GM19043 (cell line): ENCODE data around the gene CCDC191.

Source experiments
- ATAC-seq: cut with Tn5 transposase; IDR thresholded peaks from one replicate; pipeline ENCODE4 v1.9.1; 2021; ENCODE audit warnings: low read depth; ENCODE audit not compliant: unreplicated experiment

Gene CCDC191

DNA sequence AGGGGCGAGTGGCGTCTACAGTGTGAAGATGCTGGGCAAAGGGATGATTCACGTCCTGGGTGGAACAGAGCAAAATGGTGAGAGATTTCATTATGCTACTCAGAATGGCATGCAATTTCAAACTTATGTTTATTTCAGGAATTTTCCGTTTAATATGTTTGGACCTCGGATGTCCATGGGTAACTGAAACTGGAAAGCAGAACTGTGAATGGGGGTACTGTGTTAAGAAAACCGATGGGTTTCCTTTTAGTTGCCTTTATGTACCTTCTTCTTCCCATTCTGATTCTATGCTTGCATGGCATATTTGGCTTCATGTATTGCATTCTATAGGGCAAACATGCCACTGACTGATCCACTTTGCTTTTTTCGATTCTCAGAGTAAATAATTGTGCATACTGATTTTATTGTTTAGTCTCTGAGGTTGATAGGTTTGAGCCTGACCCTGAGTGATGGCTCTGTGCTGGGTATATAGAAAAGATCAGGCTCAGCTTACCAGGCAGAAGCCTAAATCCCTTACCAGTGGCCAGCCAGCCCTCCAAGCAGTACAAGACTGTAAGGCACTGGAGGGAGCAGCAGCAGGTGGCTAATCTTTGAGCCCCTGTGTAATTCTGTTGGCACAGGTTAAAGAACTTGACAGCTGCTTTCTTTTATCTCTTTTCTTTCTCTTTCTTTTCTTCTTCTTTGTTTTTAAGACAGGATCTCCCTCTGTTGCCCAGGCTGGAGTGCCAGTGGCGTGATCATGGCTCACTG is 4.8 kb upstream of the CCDC191 start:
- ATAC-seq: no peak

DNA sequence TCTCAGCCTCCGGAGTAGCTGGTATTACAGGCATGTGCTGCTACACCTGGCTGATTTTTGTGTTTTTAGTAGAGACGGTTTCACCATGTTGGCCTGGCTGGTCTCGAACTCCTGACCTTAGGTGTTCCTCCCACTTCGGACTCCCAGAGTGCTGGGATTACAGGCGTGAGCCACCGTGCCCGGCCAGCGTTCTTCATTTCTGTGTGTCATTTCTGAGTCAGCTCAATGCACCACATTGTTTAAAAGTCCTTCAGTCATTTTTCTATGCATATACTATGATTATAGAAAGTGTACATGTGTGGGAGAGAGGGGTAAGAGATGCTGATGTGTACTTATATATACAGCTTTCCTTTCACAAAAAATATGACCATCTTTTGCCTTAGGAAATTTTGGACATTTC is 2.3 kb upstream of the CCDC191 start:
- no peak for ATAC-seq

DNA sequence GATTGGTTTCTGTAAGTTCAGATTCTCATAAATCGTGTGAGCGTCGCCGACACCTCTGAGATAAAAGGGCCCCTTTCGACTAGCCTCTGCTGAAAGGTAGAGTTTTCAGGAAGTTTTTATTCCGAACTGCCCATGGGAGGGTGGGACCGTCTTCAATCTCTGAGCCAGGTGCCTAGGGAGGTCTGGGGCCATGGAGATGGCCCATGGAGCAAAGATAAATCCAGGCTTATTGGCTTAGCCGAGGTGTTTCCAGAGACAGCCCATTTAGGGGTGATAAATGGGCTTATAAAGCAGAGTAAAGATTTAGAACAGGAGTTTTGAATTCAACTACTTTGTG is 653 bp upstream of the CCDC191 start:
- ATAC-seq: peak; percentile 3

DNA sequence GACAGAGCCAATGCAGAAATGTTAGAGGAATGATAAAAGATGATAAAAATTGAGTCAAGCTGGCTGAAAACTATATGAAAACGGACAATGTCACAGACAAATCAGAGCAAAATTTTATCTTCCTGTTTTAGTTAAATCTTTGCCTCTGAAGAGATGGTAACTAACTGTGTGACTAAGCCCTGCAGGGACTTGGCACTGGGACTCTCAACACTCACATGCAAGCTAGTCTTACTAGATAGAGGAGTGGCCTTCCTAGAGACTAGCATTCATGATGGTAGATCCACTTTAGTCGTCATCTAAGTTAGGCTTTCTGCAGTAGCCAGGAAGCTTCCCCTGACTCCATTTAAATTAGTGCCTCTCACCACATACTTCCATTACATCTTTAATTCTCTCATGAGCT is 4.1 kb downstream of the CCDC191 start:
- no peak for ATAC-seq

DNA sequence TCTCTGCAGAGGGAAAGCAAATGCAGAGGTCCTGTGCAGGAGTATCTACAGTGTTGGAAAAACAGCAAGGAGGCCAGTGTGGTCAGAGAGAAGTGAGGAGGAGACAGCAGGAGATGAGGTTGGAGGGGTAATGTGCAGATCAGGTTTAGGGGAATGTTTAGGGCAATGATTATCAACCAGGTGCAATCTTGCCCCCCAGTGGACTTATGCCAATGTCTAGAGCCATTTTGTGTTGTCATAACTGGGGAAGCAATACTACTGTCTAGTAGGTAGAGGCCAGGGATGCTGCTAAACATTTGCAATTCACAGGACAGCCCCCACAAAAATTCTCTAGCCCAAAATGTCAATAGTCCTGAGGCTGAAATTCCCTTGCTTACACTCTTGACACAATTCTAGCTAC is 13.1 kb downstream of the CCDC191 start:
- no peak for ATAC-seq

DNA sequence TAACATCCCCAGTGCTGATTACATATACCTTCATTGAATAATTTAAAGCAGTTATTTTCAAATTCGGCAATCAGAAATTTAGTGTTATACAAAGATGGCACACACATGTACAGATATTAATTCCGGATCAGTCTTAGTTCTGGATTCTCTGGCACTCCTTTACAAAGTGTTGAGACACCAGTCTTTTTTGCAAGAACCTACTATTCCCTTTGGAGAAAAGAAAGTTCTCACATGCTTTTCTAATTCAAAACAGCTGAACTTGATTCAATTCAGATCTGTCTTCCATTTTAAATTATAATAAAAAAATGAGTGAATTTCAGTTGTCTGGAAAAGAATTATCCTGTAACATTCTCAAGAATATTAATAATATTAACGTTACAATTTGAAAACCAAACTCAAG is 20.4 kb downstream of the CCDC191 start:
- ATAC-seq: no peak

DNA sequence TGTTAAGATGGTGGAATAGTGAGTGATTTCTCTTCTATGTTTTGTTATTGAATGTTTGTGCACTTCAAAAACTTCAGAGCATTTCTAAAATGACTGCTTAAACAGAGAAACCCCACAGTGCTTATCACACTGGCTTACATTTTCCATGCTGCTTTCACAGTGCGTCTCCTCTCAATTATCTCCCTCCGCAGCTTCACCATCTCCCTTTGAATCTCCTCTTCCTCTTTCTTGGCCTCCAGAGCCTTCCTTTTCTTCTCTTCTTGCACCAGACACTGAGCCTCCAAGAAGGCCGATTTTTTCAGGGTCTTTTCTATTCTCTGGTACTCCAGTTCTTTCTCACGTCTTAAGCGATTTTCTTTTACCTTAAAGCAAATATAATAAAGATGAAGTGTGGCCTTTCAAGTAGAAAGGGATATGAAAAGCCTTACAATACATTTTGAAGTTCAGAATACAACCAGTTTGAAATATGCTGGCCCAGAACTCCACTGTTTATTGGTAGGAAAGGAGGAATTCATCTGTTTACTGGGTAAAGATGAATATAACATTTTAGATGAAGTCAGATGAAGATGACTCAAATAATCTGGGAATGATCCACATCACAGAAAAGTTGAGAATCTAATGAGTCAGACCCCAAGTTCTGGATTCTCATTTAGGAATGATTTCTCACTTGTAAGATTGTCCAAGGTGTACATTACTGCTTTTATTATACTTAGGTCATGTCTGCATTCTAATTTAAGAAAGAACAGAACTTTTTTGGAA is 21.4 kb downstream of the CCDC191 start:
- no peak for ATAC-seq

DNA sequence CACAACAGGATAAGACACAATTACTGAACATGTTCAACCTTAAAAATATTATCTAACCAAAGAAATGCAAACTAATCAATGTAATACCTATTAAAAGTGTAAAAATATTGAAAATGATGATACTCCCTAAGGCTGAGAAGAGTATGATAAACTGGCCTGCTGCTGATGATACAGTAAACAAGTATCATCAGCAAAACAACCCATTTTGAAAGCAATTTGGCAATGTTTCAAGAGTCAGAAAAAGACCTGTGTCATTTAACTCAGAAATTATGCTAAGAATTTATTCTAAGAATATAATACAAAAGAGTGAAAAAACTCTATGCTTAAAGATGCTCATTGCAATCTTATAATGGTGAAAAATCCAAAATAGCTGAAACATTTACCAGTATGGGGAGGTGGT is 22.1 kb downstream of the CCDC191 start:
- ATAC-seq: no peak

DNA sequence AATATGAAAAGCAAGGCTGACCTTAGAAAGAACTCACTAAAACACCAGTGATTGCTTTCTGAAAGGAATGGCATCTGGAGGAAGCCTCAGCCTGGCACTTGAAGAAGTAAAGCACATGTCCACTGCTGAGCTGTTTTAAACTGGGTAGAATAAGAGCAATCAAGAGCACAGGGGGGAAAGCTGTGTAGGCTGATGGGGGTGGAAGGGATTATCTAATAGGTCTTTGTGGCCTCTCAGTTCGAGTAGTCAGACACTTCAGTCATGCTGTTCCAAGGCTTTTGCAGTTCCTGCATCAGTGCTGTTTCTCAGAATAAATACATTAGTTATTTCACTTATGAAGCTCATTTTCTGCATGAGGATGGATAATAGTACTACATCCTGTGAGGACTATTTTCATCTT is 22.6 kb downstream of the CCDC191 start:
- no peak for ATAC-seq

DNA sequence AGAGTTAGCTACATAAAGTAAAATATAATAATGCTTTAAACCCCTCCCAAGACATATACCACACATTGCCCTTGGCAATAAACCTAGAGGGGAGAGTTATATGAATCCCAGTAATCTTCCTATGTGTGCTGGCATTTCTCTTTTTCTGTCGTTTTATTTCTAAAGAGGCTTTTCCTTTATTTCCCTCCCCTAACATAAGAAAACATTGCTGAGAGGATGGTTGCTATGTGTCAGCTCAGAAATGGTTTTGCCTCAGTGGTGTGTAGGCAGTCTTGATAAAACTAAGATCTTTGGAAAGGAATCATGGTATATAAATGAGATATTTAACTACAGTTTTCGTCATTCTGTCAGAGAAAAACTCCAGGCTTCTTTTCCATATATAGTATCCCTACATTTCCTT is 30.0 kb downstream of the CCDC191 start:
- ATAC-seq: no peak

DNA sequence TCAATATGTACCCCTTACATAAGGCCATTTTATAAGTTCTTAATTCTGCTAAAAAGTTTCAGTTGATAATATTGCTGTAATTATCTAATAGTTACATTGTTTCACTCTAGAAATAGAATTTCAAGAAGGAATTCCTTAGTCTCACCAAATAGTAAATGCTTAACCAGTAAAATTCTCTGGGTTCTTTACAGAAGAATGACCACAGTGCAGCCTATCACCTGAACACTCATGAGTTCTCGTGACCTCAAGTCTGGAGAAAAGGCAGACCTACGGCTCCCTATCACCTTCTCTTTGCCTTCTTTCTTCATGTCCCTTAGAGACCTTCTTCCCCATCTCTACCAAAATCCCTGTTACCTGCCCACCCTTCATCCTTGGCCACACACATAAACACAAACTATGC is 30.9 kb downstream of the CCDC191 start:
- no peak for ATAC-seq

DNA sequence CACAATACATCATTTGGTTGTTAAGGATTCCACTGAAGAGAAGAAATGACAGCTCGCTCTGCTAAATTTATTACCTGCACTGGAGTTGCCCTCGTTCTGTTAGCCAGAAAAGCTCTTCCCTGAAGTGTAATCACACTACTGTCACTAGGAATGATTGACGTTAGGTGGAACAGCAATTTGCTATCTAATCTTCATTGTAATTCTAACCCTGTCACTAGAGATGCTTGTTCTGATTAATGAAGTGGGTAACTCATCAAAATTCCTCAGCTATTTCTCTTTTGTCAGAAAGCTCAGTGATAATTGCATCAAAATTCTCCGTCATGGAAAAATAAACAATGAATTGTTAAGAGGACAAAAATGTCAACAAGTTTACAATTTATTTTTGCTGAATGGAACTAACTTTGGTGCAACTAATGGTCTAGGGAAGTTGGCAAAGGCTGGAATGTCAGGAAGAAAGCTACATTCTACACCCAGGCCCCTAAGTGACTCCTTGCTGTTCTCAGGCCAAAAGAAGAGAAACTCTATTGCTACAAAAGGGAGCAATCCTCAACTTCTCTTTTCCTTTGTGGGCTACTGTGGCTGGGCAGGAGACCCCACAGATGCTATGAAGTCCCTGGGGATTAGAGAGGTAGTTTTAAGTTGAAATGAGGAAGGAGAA is 34.1 kb downstream of the CCDC191 start:
- ATAC-seq: no peak

DNA sequence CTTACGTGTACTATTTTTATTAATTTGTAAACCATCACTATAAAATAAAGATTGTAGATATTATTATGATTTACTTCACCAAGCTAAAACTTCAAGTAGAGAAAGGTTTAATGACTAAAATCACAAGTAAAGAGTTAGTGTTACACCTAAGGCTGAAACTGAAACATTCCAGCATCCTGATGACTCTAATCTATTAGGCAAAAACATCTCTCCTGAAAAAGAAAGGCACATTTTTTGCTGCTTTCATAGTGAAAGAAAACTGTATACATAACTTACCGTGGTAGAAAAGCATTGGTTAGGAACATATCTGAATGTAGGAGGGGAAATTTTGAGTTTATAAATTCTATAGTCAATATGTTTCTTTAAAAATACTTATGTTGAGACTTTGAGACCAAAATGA is 35.4 kb downstream of the CCDC191 start:
- ATAC-seq: no peak

DNA sequence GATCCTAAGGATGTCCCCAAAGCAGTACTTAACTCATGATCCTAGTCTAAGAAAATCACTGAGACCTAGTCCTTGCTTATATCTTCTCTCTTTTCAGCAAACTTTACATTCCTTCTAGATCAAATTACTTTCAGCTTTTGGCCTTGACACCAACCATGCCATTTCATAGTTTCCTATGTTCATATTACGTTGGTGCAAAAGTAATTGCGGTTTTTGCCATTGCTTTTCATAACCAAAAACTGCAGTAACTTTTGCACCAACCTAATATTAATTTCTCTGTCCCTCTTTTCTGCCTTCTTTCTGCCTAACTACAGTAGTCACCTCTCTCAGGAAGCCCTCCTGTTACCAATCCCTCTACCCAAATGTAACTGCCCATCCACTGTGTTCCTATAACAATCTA is 36.8 kb downstream of the CCDC191 start:
- no peak for ATAC-seq

DNA sequence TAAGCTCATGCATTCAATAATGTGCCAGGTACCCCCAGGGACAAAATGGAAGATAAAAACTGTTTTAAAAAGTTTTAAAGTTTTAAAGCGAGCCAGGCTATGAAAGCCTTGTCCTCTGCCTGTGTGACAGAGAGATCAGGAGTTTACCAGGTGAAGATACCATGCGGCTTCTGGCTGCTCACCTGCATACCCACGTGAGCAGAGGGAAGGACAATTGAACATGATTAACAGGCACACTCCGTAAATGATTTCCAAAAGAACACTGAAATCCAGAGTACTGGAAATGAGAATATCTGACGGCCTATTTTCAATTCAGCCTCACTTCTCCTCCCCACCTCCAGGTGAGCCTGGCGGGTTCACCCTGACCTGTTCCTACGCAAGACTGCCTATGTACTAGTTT is 42.1 kb downstream of the CCDC191 start:
- ATAC-seq: no peak

DNA sequence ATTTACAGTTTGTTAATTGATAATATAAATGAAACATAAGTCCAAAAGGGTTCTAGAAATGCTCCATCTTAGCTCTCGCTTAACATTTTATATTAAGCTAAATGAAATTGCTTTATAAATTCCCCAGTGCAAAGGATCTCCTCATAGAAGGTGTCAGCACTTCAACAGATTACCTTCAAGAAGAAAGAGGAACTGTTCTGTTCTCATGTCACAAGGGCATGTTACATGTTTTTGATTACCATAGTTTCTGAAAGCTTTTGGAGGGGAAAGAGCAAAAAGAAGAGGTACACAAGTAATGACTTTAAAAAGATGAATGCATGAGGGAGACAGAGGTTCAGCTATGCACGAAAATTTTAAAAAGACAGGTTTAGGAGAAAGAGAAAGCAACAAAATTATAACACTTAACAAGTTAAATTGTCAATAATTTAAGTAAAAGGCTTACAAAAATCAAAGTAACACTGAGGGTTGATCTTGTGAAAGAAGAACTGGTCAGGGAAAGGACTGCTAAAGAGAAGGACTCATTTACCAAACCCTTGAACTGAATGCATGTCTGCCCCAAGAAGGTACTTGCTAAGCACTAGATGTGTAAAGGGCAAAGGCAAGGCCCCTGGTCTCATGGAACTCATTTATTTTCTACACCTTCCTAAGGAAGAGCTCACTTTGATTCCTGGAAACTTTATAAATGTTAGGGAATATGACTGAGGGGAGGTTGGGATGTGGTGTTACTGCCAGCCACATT is 45.1 kb downstream of the CCDC191 start:
- ATAC-seq: peak; percentile 76

DNA sequence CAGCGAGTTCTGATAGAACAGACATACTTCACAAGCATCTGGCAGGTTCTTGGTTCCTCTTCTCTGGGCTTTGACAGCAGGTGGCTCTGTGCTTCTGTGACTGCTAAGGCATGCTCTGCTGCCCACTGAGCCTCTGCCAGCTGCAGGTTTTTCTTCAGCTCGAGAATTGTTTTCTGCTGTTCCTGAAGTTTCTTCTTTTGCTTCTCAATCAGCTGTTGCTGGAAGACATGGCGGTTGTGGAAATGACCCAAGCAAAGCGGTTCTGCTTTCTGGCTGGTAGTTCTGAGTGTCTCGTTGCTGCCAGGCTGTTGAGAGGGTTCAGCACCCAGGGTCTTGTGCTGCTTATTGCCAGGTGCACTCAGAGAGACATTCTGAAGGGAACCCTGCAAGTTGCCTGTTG is 50.8 kb downstream of the CCDC191 start:
- peak; percentile 97 for ATAC-seq

DNA sequence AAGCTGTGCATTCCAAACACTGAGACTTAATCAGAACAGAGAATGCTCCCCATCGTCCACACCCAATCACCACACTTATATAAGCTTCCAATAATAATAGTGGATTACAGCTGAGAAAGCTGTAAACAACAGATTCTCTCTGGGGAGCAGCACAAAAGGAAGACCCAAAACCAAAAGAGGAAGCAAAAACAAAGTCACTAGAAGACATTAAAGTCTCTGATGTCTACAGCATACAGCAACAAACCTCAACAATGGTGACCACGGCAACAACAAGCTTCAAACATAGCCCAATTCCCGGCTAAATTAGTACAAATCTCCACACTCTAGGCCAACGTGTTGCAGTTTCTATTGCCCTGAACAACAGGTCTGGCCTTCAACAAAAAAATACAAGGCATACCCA is 70.8 kb downstream of the CCDC191 start:
- ATAC-seq: peak; percentile 84

DNA sequence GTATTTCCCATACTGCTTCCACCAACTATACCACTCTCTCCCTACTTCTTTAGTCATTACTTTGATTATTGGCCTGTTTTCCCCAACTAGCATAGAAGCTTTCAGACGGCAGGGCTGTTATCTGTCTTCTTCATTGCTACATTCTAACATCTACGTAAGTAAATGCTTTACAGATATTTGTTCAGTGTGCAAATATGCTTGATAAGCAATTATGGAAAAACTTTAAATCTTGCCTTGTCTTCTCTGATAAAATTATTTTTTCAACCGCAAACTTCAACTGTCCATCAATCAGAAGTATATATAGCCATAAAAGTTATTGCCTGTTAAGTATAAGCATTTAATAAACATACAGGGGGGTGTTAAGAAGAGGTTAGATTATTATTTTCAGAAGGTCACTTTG is 72.8 kb downstream of the CCDC191 start:
- ATAC-seq: no peak

DNA sequence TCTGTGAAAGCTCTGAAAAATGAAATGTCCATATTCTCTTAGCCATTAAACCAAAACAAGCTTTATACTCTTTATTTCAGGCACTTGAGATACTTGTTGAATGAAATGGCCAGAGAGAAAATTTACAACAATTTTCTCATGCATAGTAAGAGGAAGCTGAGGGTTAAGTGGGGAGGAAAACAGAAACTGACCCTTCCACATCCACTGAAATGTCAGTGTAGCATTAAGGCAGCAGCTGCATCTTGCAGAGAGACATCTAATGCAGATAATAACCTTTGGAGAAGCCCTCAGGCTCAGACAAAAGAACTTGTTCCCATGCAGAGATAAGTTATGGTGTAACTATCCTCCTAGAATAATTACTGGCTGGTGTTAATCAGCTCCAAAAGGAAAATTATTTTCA is 74.5 kb downstream of the CCDC191 start:
- ATAC-seq: no peak

DNA sequence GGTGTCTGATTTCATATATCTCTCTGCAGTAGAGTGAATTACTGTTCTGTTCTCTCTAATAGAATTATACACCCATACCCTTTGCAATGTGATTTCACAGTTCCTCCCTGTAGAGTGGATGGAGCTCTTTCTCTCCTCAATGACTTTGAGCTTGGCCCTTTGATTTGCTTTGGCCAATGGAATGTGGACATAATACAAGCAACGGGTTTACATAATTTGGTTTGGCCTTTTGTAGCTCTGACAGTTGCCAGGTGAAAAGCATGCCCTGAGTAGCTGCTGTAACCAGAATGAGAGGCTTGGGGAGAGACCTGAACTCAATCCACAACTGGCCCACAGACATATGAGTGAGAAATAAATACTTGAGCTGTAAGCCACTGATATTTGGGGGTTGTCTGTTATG is 76.4 kb downstream of the CCDC191 start:
- no peak for ATAC-seq
